Tibial nerve (tissue), 4 donors: ENCODE data around the gene DPEP2. TPM values are rescaled to one million over a fixed set of nuclear protein-coding genes. Genes with fewer than 3 reads are reported as not detected.

ENCODE experiments used
- DNase-seq, 2 donors: peaks; one replicate each; pipeline ENCODE4 v3.0.0-alpha.2; 2019; ENCODE audit warnings: low spot score in 2 of 2
- H3K27ac ChIP-seq, 4 donors: fragments of 200-600 bp; sonication (generic) in 3 of 4; one replicate each; pipeline ENCODE4 v1.5.1; 2017 to 2019; ENCODE audit warnings: mild to moderate bottlenecking in 1 of 4
- H3K27me3 ChIP-seq, 2 donors: fragments of 200-600 bp; sonication (generic) in 1 of 2; one replicate each; pipeline versions ENCODE4 v1.5.1 to v1.6.0; 2017 to 2019
- H3K36me3 ChIP-seq, 3 donors: fragments of 200-600 bp; sonication (generic); one replicate each; pipeline ENCODE4 v1.5.1; 2018 to 2019
- H3K4me1 ChIP-seq, 4 donors: fragments of 200-600 bp; sonication (generic) in 3 of 4; one replicate each; pipeline ENCODE4 v1.5.1; 2017 to 2019
- H3K4me3 ChIP-seq, 4 donors: fragments of 200-600 bp; sonication (generic) in 3 of 4; one replicate each; pipeline ENCODE4 v1.5.1; 2017 to 2019; ENCODE audit warnings: mild to moderate bottlenecking in 1 of 4, moderate library complexity in 1 of 4
- H3K9me3 ChIP-seq, 4 donors: fragments of 200-600 bp; sonication (generic) in 3 of 4; one replicate each; pipeline ENCODE4 v1.5.1; 2017 to 2019
- CTCF ChIP-seq, 5 experiments: fragments of 200-600 bp in 3 of 5; fragments of 450-650 bp in 2 of 5; sonication (generic) in 3 of 5; IDR thresholded peaks; one replicate each; pipeline ENCODE4 v1.5.1; 2016 to 2019; ENCODE audit warnings: antibody characterized with exemption in 5 of 5, mild to moderate bottlenecking in 3 of 5, moderate library complexity in 2 of 5
- EP300 ChIP-seq, 2 donors: sonication (generic); formaldehyde crosslinking; IDR thresholded peaks; one replicate each; pipeline ENCODE4 v1.6.1; 2017; ENCODE audit warnings: antibody characterized with exemption in 2 of 2, mild to moderate bottlenecking in 1 of 2
- POLR2A ChIP-seq, 2 donors: fragments of 450-650 bp; IDR thresholded peaks; one replicate each; pipeline ENCODE4 v1.6.1; 2017; ENCODE audit warnings: antibody characterized with exemption in 2 of 2, mild to moderate bottlenecking in 2 of 2, moderate library complexity in 2 of 2
- WGBS, 2 donors: methylation state at CpG; one replicate each; pipeline ENCODE4 v1.1.5; 2018; 5-methylcytosine and 5-hydroxymethylcytosine counted together
- total RNA-seq, 4 donors: library from RNA; depleted of rRNA; stranded (reverse); fragments of >200 nt; gene quantifications; one replicate each; pipeline ENCODE4 v1.1.0, GENCODE V29; 2016

Gene DPEP2
- total RNA-seq, 4 donors from 2014 or later, result 1.0 to 12.6 (median 3.8) TPM

- peaks cover 0 to 44% (median 35%) of the 10 kb centered on the region in 4 donors for H3K4me1 ChIP-seq
- no peaks in the 10 kb centered on the region for H3K36me3 ChIP-seq
- peak; percentile 65 to 75 for DNase-seq
- WGBS, 2 donors, result 1 to 4% methylated on average over 33 to 44 of the region's 78 CpGs
- TF ChIP-seq EP300 (IDR thresholded peaks at IDR 0.05), result peak in 1 of 2 donors; percentile 85
- peak; percentile 79 to 96 for TF ChIP-seq POLR2A (IDR thresholded peaks at IDR 0.05)
- peak in 2 of 5 experiments; percentile 28 to 39 for TF ChIP-seq CTCF (IDR thresholded peaks at IDR 0.05)
- peak within 1 kb of the TSS; percentile 80 to 100 (median 92) for H3K4me3 ChIP-seq
- H3K27me3 ChIP-seq, result no peaks in the 10 kb centered on the region
- H3K9me3 ChIP-seq, result no peaks in the 10 kb centered on the region
- peak within 1 kb of the TSS; percentile 89 to 99 (median 96) for H3K27ac ChIP-seq
Measured at GRCh38 chr16:67968400-67969253, 30.7 kb downstream of the DPEP2 start, which contains the start of gene SLC12A4. Gene SLC12A4 (minus strand): TSS chr16:67968637. CDS start chr16:67968553, 84 bp downstream.

- Histone ChIP-seq H3K9me3 (no peaks in the 10 kb centered on the region), H3K4me1 (peaks cover 0 to 50% (median 41%) of the 10 kb centered on the region in 4 donors), H3K4me3 (peak overlapping the region; percentile 80 to 100 (median 92)), H3K27ac (peak overlapping the region; percentile 89 to 99 (median 96)), H3K27me3 (no peaks in the 10 kb centered on the region), H3K36me3 (peaks cover 0 to 4% (median 0%) of the 10 kb centered on the region in 3 donors)
- TF ChIP-seq CTCF (IDR thresholded peaks at IDR 0.05), result no peak
- TF ChIP-seq POLR2A (IDR thresholded peaks at IDR 0.05), result no peak
- no peak for TF ChIP-seq EP300 (IDR thresholded peaks at IDR 0.05)
- DNase-seq, result no peak
- 0 to 1% methylated on average over 21 to 27 of the region's 45 CpGs for WGBS, 2 donors
Measured at GRCh38 chr16:67967958-67968399, 31.3 kb downstream of the DPEP2 start.

- DNase-seq, result no peak
- H3K27me3 ChIP-seq, result no peaks in the 10 kb centered on the region
- H3K4me3 ChIP-seq, result peak overlapping the region; percentile 80 to 100 (median 92)
- peaks cover 0 to 56% (median 43%) of the 10 kb centered on the region in 4 donors for H3K4me1 ChIP-seq
- no peak for TF ChIP-seq EP300 (IDR thresholded peaks at IDR 0.05)
- no peak for TF ChIP-seq CTCF (IDR thresholded peaks at IDR 0.05)
- TF ChIP-seq POLR2A (IDR thresholded peaks at IDR 0.05), result no peak
- H3K27ac ChIP-seq, result peak overlapping the region; percentile 89 to 99 (median 96)
- H3K36me3 ChIP-seq, result peaks cover 0 to 10% (median 0%) of the 10 kb centered on the region in 3 donors
- no peaks in the 10 kb centered on the region for H3K9me3 ChIP-seq
- WGBS, 2 donors, result 4 to 6% methylated on average over 18 of the region's 18 CpGs
Measured at GRCh38 chr16:67967183-67967957, 31.9 kb downstream of the DPEP2 start.

- Histone ChIP-seq H3K36me3 (peaks cover 0 to 17% (median 5%) of the 10 kb centered on the region in 3 donors), H3K27me3 (no peaks in the 10 kb centered on the region), H3K9me3 (no peaks in the 10 kb centered on the region), H3K27ac (peak overlapping the region; percentile 89 to 99 (median 96)), H3K4me1 (peaks cover 0 to 63% (median 43%) of the 10 kb centered on the region in 4 donors), H3K4me3 (peak overlapping the region; percentile 80 to 100 (median 92))
- 19 to 38% methylated on average over 3 of the region's 3 CpGs for WGBS, 2 donors
- TF ChIP-seq POLR2A (IDR thresholded peaks at IDR 0.05) (no peak), CTCF (IDR thresholded peaks at IDR 0.05) (no peak), EP300 (IDR thresholded peaks at IDR 0.05) (no peak)
- DNase-seq, result no peak
Measured at GRCh38 chr16:67966549-67967182, 32.6 kb downstream of the DPEP2 start.
